Measurements from ENCODE around the gene BLZF1.

The BLZF1 gene

DNA sequence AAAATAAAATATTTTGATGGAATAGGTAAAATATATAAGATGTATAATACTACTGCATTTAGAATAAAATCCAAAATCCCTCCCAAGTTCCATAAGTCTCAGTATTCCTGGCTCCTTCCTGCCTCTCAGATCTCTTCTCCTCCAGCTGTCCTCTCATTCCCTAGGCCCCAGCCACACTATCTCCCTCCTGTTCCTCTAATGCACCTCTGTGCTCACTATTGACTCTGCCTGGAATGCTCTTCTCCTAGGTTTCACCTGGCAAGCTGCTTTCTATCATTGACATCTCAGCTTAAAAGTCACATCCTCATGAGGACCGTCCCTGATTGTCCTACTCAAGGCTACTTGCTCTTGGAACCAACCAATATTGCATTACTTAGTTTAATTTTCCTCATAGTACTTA, 7.6 kb upstream of the BLZF1 start:
- Histone ChIP-seq H3F3A (ENCODE audit: insufficient read depth, low read length) (no peaks in the 10 kb centered on the region), H3K27me3 (ENCODE audit: insufficient read depth, low read length) (no peaks in the 10 kb centered on the region), H3K9me2 (ENCODE audit: low read depth, low read length) (no peaks in the 10 kb centered on the region), H4K20me1 (ENCODE audit: insufficient read depth, low read length) (no peaks in the 10 kb centered on the region), H3K4me2 (ENCODE audit: low read length) (no peak overlapping the region), H3K9ac (ENCODE audit: low read length) (no peak overlapping the region), H2AFZ (ENCODE audit: low read length) (no peak overlapping the region), H3K36me3 (ENCODE audit: insufficient read depth, low read length) (no peaks in the 10 kb centered on the region), H3K4me1 (ENCODE audit: insufficient read depth, low read length, severe bottlenecking) (peaks cover 11% of the 10 kb centered on the region), H3K27ac (ENCODE audit: low read depth, low read length, poor library complexity, severe bottlenecking) (no peak overlapping the region), H3K9me3 (ENCODE audit: low read length) (no peaks in the 10 kb centered on the region), H3K79me2 (ENCODE audit: insufficient read depth, low read length) (no peaks in the 10 kb centered on the region), H3K4me3 (ENCODE audit: low read depth, low read length, poor library complexity, severe bottlenecking) (no peak overlapping the region)
- no peak for TF ChIP-seq CTCF (IDR thresholded peaks at IDR 0.05; ENCODE audit: low read length)
- no peak for TF ChIP-seq EZH2 (IDR thresholded peaks at IDR 0.05; ENCODE audit: borderline replicate concordance, low read length)

DNA sequence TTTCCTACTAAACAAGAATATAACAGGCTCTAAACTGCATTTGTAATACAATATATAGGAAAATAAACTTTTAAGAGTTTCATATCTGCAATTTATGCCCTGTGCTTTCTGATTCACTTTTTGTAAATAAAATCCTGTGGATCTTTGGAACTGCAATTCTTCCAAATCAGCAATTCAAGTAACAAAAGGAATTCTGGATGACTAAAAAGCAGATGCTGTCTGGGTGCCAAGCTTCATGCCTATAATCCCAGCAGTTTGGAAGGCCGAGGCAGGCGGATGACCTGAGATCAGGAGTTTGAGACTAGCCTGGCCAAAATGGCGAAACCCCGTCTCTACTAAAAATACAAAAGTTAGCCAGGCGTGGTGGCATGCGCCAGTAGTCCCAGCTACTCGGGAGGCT, 6.7 kb upstream of the BLZF1 start:
- Histone ChIP-seq H3K27ac (ENCODE audit: low read depth, low read length, poor library complexity, severe bottlenecking) (no peak overlapping the region), H3K4me3 (ENCODE audit: low read depth, low read length, poor library complexity, severe bottlenecking) (no peak overlapping the region), H3K27me3 (ENCODE audit: insufficient read depth, low read length) (no peaks in the 10 kb centered on the region), H3K9ac (ENCODE audit: low read length) (no peak overlapping the region), H3K4me1 (ENCODE audit: insufficient read depth, low read length, severe bottlenecking) (peaks cover 15% of the 10 kb centered on the region), H3K4me2 (ENCODE audit: low read length) (peak overlapping the region; percentile 39), H3K9me3 (ENCODE audit: low read length) (no peaks in the 10 kb centered on the region), H3K79me2 (ENCODE audit: insufficient read depth, low read length) (no peaks in the 10 kb centered on the region), H3F3A (ENCODE audit: insufficient read depth, low read length) (no peaks in the 10 kb centered on the region), H2AFZ (ENCODE audit: low read length) (peak overlapping the region; percentile 85; the same call in 1 of the 2 replicates), H3K9me2 (ENCODE audit: low read depth, low read length) (no peaks in the 10 kb centered on the region), H4K20me1 (ENCODE audit: insufficient read depth, low read length) (no peaks in the 10 kb centered on the region), H3K36me3 (ENCODE audit: insufficient read depth, low read length) (no peaks in the 10 kb centered on the region)
- TF ChIP-seq CTCF (IDR thresholded peaks at IDR 0.05; ENCODE audit: low read length) (no peak), EZH2 (IDR thresholded peaks at IDR 0.05; ENCODE audit: borderline replicate concordance, low read length) (no peak)

DNA sequence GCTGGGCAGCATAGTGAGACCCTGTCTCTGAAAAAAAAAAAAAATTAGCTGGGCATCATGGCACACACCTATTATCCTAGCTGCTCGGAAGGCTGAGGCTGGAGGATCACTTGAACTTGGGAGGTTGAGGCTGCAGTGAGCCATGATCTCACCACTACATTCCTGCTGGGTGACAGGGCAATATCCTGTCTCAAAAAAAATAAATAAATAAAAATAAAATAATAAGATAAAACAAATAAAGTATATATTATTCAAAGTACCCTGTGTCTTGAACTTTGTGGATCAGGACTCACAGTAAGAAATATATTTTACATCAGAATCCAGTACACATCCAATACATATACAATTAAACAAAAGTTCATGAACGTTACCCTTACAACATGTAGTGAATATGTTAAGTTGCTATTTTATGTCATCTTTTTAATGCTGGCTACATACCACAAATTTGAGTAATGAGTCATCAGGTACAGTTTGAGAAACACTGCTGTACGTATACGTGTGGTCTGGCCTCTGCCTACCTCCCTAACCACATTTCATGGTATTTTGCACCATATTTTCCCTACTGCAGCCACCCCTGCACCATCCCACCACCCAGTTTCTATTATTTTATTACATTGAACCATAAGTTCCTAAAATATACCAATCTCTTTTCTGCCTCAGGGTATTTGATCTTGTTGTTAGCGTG, 4.8 kb upstream of the BLZF1 start:
- Histone ChIP-seq H3K27ac (ENCODE audit: low read depth, low read length, poor library complexity, severe bottlenecking) (no peak overlapping the region), H3K4me3 (ENCODE audit: low read depth, low read length, poor library complexity, severe bottlenecking) (no peak overlapping the region)

More for the DNA sequence above, 4.8 kb upstream of the BLZF1 start:
- Histone ChIP-seq H2AFZ (ENCODE audit: low read length) (no peak overlapping the region), H3K27me3 (ENCODE audit: insufficient read depth, low read length) (no peaks in the 10 kb centered on the region), H3K4me2 (ENCODE audit: low read length) (no peak overlapping the region), H3K9ac (ENCODE audit: low read length) (no peak overlapping the region), H3K36me3 (ENCODE audit: insufficient read depth, low read length) (no peaks in the 10 kb centered on the region), H3K79me2 (ENCODE audit: insufficient read depth, low read length) (no peaks in the 10 kb centered on the region), H4K20me1 (ENCODE audit: insufficient read depth, low read length) (no peaks in the 10 kb centered on the region), H3K4me1 (ENCODE audit: insufficient read depth, low read length, severe bottlenecking) (peaks cover 25% of the 10 kb centered on the region), H3K9me3 (ENCODE audit: low read length) (no peaks in the 10 kb centered on the region), H3K9me2 (ENCODE audit: low read depth, low read length) (no peaks in the 10 kb centered on the region), H3F3A (ENCODE audit: insufficient read depth, low read length) (no peaks in the 10 kb centered on the region)
- TF ChIP-seq EZH2 (IDR thresholded peaks at IDR 0.05; ENCODE audit: borderline replicate concordance, low read length) (no peak), CTCF (IDR thresholded peaks at IDR 0.05; ENCODE audit: low read length) (no peak)
